Endothelial cell (in vitro differentiated cells): Measurements from ENCODE around the gene MMP2. TPM values are rescaled to one million over a fixed set of nuclear protein-coding genes. Genes with fewer than 3 reads are reported as not detected.

Experiments used
- DNase-seq: peaks from one replicate; pipeline ENCODE4 v3.0.0; 2021; ENCODE audit warnings: low spot score
- H3K27ac Mint-ChIP-seq: one replicate; pipeline ENCODE4 v1.8.0; 2021; ENCODE audit warnings: mixed read lengths, inconsistent platforms; ENCODE audit not compliant: unreplicated experiment
- H3K27me3 Mint-ChIP-seq: one replicate; pipeline ENCODE4 v1.8.0; 2021; ENCODE audit warnings: mild to moderate bottlenecking, moderate library complexity, mixed read lengths, inconsistent platforms; ENCODE audit not compliant: unreplicated experiment
- H3K36me3 Mint-ChIP-seq: one replicate; pipeline ENCODE4 v1.8.0; 2021; ENCODE audit warnings: mild to moderate bottlenecking, low read depth, mixed read lengths, inconsistent platforms; ENCODE audit not compliant: unreplicated experiment
- H3K4me1 Mint-ChIP-seq: one replicate; pipeline ENCODE4 v1.8.0; 2021; ENCODE audit warnings: mild to moderate bottlenecking, mixed read lengths, inconsistent platforms; ENCODE audit not compliant: unreplicated experiment
- H3K4me3 Mint-ChIP-seq: one replicate; pipeline ENCODE4 v1.8.0; 2021; ENCODE audit warnings: mild to moderate bottlenecking, mixed read lengths, inconsistent platforms; ENCODE audit not compliant: unreplicated experiment
- H3K9me3 Mint-ChIP-seq: one replicate; pipeline ENCODE4 v1.8.0; 2021; ENCODE audit warnings: mixed read lengths, inconsistent platforms; ENCODE audit not compliant: unreplicated experiment
- total RNA-seq: library from RNA; stranded (reverse); fragmentation: NEBNext Ultra II Directional; extraction: Animal tissue kit (Norgen Biotek cat#: 25700); gene quantifications from one replicate; pipeline ENCODE4 v1.2.1, GENCODE V29; 2021; ENCODE audit not compliant: unreplicated experiment
- TF ChIP-seq, protein P1 (sequence below): fragments of 200-600 bp; sonication (generic); IDR thresholded peaks from one replicate; pipeline ENCODE4 v1.5.0; 2021; ENCODE audit warnings: antibody characterized with exemption; ENCODE audit not compliant: unreplicated experiment

MMP2 gene
- total RNA-seq, 1 donor from 2014 or later = 422 TPM

DNA sequence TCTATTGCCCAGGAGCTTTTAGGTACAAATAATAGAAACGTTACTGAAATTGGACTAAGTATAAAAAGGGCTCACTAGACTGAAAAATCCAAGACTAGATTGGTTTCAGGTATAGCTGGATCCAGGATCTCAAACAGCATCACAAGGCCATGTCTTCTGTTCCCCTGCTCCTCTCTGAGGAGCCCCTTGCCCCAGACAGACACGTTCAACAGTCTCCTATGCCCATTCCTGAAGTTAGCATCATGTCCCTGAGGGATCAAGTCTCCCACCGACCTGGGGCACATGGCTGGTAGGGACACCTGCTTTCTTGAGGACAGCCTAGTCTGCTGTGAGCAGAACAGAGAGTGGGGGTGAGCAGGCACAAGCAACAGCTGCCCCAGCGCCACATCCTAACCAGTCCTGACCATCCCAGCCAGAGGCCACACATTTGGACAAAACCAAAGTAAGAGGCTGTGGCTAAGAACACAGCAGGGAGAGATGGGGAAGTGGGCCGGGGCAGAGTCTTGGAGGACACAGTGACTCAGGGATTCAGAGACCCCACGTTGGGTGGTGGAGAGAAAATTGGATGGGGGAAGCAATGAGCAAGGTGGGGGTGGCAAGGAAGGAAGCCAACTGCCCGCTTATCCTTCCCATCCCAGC, 10.5 kb upstream of the MMP2 start:
- Mint-ChIP-seq H3K4me1 (no peaks in the 10 kb centered on the region), H3K4me3 (no peak overlapping the region), H3K27me3 (peaks cover 4% of the 10 kb centered on the region), H3K27ac (no peak overlapping the region), H3K36me3 (no peaks in the 10 kb centered on the region), H3K9me3 (no peaks in the 10 kb centered on the region)
- DNase-seq = no peak
- TF ChIP-seq, protein P1, sequence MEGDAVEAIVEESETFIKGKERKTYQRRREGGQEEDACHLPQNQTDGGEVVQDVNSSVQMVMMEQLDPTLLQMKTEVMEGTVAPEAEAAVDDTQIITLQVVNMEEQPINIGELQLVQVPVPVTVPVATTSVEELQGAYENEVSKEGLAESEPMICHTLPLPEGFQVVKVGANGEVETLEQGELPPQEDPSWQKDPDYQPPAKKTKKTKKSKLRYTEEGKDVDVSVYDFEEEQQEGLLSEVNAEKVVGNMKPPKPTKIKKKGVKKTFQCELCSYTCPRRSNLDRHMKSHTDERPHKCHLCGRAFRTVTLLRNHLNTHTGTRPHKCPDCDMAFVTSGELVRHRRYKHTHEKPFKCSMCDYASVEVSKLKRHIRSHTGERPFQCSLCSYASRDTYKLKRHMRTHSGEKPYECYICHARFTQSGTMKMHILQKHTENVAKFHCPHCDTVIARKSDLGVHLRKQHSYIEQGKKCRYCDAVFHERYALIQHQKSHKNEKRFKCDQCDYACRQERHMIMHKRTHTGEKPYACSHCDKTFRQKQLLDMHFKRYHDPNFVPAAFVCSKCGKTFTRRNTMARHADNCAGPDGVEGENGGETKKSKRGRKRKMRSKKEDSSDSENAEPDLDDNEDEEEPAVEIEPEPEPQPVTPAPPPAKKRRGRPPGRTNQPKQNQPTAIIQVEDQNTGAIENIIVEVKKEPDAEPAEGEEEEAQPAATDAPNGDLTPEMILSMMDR = no peak

- H3K4me1 Mint-ChIP-seq = no peaks in the 10 kb centered on the region
- peaks cover 6% of the 10 kb centered on the region for H3K27me3 Mint-ChIP-seq
- no peak overlapping the region for H3K27ac Mint-ChIP-seq
- TF ChIP-seq, protein P1 = no peak
- H3K36me3 Mint-ChIP-seq = no peaks in the 10 kb centered on the region
- no peaks in the 10 kb centered on the region for H3K9me3 Mint-ChIP-seq
- no peak for DNase-seq
- H3K4me3 Mint-ChIP-seq = no peak overlapping the region
These were observed 9.0 kb upstream of the MMP2 start for GRCh38 chr16:55469821-55470532.

DNA sequence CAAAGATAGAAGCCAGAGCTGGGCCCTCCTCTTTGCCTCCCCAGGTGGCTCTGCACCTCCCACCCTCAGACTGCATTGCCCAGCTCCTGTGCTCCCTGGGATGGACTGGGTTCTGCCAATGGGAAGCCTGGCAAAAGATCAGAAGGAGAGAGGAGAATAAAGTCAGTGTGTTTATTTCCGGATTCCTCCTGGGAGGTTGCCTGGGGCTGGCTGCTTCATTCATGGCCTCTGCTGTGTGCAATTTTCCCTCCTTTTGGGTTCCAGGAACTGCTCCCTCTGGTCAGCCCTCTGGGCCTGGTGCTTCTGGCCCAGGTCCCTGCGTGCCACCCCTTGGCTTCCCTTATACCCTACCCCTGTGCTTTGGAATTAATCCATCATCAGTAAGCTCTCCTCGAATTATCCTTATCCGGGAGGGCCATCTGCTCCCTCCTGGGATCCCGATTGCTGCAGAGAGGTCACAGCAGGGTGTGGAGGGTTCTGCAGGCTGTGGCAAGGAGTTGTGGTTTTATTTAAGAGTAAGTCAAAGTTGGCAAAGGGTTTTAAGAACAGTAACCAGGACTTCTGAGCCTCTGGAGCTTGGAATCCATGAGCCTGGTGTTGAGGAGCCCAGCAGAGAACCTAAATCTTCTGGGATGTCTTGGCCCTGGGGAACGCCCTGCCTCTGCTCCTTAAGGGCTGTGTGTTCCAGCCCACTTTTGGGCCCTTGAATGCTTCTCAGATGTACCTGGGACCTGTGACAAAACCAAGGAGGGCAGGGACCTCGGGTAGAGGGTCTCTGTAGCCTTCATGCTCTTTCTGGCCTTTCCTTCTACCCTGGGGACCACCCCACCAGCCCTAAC, 8.2 kb upstream of the MMP2 start:
- H3K4me3 Mint-ChIP-seq = no peak overlapping the region
- no peak overlapping the region for H3K27ac Mint-ChIP-seq
- H3K36me3 Mint-ChIP-seq = no peaks in the 10 kb centered on the region
- no peaks in the 10 kb centered on the region for H3K9me3 Mint-ChIP-seq
- no peak for DNase-seq
- TF ChIP-seq, protein P1 = no peak
- H3K4me1 Mint-ChIP-seq = no peaks in the 10 kb centered on the region
- H3K27me3 Mint-ChIP-seq = peaks cover 4% of the 10 kb centered on the region

GRCh38 chr16:55471448-55472097, 7.4 kb upstream of the MMP2 start:
- no peaks in the 10 kb centered on the region for H3K4me1 Mint-ChIP-seq
- no peaks in the 10 kb centered on the region for H3K9me3 Mint-ChIP-seq
- H3K4me3 Mint-ChIP-seq = no peak overlapping the region
- peaks cover 4% of the 10 kb centered on the region for H3K27me3 Mint-ChIP-seq
- H3K27ac Mint-ChIP-seq = no peak overlapping the region
- DNase-seq = no peak
- no peaks in the 10 kb centered on the region for H3K36me3 Mint-ChIP-seq
- TF ChIP-seq, protein P1 = no peak
